ENCODE data around the gene ANHX.
"Not testable (repeated sequence)": the region's sequence is repeated elsewhere in the genome, so short reads cannot be mapped to it uniquely, and the experiment has no call there.

Gene ANHX

DNA sequence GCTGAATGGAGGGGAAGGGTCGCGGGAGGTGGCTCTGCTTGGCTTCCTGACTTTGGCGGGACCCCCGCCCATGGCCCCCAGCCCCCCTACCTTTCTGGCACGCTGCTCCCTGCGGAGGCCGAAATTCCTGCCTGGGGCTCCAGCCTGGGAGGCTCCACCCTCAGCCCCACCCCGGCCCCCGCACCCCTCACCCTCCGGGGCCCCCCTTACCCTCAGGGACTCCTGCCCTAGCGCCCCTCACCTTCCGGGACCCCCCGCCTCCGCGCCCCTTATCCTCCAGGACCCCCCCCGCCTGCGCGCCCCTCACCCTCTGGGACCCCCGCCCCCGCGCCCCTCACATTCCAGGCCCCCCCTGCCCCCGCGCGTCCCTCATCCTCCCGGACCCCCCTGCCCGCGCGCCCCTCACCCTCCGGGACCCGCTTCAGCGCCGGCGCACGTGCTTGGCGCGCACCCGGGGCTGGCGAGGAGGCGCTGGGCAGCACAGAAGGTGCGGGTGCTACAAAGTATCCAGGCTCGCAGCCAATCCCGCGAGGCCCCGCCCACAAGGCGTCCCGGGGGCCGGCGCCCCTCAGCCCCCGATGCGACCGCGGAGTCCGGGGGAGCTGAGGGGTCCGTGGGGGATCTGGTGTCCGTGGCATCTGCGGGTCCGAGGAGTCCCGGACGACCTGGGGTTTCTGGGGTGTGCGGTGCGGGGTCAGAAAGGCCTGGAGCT is at the start of gene ANHX:
Gene ANHX (minus strand): TSS at position 477 of the 712 bp plus-strand sequence. CDS start 1,521 bp downstream, outside the sequence.
- DNase-seq = no peak

DNA sequence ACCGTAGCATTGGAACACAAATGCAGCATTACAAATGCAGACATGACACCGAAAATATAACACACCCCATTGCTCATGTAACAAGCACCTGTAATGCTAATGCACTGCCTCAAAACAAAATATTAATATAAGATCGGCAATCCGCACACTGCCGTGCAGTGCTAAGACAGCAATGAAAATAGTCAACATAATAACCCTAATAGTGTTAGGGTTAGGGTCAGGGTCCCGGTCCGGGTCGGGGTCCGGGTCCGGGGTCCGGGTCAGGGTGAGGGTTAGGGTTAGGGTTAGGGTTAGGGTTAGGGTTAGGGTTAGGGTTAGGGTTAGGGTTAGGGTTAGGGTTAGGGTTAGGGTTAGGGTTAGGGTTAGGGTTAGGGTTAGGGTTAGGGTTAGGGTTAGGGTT is 29.0 kb upstream of the ANHX start:
- not testable (repeated sequence) for DNase-seq

DNA sequence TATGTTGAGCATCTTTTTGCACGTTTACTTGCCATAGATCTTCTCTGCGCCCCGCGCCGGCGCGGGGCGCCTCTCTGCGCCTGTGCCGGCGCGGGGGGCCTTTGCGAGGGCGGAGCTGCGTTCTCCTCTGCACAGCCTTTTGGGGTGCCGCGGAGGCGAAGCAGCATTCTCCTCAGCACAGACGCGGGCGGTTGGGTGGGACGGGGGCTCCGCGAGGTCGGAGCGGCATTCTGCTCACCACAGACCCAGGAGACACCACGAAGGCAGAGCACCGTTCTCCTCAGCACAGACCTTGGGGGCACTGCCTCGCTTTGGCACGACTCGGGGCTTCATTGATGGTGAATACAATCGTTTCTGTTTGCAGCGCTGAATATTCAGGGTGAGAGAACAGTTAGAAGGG is 28.5 kb upstream of the ANHX start:
- no peak for DNase-seq

DNA sequence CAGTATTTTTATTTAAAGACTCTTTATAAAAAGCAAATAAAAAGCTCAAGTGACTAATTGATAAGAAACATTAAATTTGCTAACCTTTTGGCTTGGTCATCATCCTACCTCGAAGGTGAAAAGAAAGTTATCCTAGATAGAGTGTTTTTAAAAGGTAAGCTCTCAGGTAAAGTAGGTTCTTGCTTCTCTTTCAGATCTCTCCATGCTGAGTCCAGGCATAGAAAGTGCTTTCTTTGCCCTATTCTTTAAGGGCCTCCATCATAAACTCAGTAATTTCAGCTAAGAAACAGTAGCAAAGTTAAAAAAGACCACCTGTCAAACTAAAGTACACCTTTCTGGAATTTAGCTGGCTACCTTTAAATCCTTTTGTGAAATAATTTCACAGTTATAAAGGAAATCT is 20.6 kb upstream of the ANHX start:
- DNase-seq = no peak

DNA sequence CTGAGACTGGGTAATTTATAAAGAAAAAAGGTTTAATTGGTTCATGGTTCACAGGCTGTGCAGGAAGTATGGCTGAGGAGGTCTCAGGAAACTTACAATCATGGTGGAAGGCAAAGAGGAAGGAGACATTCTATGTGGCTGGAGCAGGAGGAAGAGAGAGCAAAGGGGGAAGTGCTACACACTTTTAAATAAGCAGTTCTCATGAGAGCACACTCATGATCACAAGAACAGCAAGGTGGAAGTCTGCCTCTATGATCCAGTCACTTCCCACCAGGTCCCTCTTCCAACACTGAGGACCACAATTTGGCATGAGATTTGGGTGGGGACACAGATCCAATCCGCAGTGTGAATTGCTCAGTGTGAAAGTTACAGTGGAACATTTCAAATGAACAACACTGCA is 20.2 kb upstream of the ANHX start:
- not testable (repeated sequence) for DNase-seq

DNA sequence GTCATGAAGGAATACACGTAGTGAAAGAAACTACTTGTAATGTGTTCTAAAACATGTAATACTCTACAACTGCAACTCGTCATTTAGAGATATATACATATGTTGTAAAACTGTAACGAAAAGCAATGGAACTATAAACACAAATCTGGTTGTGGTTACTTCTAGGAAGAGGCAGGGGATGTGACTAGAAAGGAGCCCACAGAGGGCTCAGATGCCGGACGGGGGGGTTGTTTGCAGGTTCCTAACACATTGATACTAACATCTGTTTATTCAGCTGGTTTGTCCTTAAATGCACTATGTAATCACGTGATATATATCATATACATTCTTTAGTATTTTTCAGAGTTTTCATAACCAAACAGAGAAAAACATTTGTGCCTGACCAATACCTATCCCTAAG is 16.1 kb upstream of the ANHX start:
- no peak for DNase-seq

DNA sequence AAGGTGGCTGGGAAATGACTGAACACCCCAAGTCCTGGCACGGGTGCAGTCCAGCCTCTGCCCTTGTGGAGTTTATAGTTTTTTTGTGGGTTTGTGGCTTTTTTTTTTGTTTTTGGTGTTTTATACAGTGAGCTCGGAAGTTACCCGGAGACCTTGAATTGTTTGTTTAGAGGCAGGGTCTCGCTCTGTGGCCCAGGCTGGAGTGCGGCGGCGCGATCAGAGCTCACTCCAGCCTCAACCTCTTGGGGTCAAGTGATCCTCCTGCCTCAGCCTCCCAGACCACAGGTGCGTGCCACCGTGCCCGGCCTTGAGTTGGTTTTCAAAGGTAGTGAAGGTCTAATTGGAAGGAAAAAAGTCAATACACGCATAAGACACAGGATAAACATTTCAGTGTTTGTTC is 879 bp upstream of the ANHX start:
- DNase-seq = no peak

DNA sequence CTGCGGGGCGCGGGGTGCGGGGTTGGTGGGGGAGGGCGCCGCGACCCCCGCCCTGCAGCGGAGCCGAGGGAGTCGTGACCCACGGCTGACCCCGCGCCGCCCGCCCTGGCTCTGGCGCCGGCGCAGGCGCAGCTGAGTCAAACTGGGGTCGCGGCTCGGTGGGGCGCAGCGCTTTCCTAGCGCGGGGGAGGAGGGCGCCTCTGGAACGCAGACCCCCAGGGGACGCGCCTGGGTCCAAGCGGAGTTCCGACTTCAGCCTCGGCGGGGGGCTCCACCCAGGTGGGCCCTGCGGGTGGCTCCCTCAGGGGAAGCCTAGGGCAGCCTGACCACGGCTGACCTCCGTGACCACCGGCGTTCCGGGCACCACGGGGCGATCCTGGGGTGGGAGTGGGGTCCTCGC is 467 bp upstream of the ANHX start:
- DNase-seq = no peak

DNA sequence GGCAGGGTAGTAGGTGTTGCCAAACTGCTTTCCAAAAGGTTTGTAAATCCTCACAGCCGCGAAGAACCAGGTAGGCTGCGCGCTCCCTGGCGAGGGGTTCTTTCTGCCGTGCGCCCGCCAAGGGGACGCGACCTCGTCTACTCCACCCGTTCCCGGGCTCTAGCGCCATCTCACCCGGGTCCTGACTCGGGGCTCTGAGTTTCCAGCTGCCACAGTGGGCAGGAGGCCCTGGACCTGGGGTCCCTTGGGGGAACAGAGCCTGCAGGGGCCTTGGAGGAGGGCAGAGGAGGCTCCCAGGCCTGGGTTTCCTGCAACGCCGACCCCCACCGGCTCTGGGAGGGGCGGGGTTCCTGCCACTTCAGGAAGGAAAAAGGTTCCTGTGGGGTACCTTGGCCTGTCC is 706 bp downstream of the ANHX start:
- DNase-seq = no peak

DNA sequence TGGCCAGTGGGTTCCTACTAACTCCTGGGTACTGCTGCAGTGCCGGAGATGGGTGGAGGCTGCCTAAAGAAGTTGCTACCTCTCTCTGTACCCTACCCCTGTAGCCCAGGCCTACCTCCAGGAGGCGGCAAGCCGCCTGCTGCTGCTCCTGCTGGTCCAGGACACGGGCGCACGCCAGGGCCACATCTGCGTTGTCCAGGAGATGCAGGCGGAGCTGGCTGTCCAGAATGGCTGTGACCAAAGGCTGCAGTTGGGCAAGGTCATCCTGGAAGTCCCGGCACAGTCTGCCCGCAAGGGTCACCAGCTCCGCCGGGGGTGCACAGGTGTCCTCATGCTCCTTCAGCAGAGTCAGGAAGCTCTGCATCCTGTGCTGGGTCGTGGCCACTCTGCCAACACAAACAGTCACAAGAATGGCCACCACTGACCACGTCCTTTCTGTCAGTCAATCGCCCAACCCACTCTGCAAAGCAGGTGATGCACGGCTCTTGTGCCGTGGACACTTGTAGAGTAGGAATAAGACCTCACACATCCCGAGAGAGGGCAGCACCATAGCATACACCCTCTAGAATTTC is 1.6 kb downstream of the ANHX start:
- no peak for DNase-seq

DNA sequence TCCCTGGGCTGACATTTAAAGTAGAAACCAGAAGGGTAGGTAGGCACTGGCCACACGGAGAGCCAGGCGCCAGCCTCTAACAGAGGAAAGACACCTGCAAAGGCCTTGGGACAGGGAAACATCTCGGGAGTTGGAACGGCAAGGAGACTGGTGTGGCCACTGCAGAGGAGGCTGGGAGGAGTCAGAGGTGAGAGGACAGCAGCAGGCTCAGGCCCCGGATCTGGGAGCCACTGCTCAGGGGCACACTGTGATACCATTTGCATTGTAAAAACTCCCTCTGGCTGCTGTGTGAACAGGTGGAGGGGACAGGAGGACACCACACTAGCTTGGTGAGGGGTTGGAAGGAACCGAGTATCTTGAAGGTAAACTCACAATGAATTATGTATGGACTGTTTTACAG is 2.7 kb downstream of the ANHX start:
- no peak for DNase-seq

DNA sequence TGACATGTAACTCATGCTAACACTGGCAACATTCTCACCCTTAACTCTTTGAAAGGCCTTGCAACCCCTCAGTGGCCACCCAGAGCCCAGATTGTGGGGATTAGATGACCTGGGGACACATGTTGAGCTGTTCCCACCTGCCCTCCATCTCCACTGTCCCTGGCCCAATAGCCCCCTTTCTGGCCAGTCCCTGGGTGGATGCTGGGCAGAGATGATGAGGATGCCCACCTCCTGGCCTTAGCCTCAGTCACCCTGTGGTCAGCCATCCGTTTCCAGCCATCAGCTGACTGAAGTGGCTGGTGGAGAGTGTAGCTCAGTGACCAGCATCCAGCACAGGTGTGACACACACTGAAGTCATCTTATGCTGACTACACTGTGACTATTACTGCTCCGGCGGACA is 4.7 kb downstream of the ANHX start:
- no peak for DNase-seq

DNA sequence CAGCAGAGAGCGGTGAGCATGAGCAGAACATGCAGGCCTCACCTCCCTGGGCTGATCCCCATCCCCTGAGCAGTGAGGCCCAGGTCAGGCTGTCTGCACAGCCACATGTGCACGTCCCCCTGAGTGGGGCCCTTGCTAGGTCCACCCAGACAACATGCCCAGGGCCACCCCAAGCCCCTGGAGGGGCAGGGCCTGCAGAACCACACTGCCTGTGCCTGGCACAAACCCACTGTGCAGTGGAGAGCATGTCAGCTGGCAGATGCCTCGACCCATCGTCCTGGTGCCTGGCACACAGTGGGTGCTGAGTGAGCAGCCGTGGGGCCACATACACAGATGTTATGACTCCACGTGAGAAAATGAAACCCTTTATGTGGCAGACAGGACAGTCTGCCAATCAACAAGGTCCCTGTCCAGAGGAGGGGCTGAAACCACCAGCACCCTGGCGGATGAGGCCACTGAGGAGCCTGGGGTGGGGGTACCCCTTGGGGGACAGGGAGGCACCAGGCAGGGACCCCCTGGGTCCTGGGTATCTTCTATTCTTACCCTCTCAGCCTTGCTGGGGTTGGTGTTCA is 8.3 kb downstream of the ANHX start:
- no peak for DNase-seq

DNA sequence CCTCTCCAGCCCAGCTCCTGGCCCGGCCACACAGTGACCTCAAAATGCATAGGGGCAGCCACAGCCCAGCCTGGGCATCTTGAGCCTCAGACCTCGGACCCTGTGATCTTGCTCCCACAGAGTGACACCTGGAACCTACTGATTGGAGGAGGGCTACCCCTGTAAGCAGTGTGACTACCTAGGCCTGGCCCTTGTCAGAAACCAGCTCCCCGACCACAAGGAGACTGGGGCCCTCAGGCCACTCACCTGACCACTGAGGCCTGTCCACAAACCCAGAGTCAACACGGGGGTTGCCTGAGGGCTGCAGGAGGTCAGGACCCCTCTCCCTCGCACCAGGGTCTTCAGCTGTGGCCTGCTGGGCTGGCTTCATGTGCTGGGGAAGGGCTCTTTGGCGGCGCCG is 9.0 kb downstream of the ANHX start:
- DNase-seq = no peak

DNA sequence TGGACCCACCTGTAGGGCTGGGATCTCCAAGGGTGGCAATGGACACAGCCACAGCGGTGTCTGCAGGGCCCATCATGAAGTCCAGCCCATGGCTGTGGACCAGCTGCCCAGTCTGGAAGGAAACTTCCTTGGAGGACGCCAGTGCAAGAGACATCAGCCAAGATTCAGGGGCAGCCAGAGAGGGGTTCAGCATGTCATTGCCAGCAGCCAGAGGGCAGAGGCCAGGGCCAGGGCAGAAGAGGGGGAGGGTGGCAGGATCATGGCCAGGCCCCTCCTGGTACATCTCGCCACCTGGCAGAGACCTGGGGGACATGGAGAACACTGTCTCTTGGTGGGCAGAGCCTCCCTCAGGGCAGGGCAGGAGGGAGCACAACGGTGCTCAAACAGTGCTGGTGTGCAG is 10.2 kb downstream of the ANHX start:
- DNase-seq = no peak

DNA sequence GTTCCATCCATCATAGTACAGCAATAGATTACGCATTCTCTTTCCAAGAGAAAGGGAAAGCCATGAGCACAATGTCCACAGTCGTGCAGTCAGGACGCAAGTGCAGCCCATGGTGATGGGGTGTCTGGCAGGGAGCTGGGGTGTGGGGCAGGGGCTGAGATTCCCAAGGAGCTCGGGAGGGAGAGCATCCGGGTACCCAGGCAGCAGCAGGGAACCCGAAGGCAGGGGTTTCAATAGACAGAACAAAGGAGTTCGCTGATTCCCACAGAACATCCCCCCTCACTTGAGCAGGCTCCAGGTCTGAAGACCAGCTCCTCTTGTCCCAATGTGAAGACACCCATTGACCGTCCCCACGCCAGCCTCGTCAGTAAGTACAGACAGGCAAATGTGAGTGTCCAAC is 13.5 kb downstream of the ANHX start:
- no peak for DNase-seq

DNA sequence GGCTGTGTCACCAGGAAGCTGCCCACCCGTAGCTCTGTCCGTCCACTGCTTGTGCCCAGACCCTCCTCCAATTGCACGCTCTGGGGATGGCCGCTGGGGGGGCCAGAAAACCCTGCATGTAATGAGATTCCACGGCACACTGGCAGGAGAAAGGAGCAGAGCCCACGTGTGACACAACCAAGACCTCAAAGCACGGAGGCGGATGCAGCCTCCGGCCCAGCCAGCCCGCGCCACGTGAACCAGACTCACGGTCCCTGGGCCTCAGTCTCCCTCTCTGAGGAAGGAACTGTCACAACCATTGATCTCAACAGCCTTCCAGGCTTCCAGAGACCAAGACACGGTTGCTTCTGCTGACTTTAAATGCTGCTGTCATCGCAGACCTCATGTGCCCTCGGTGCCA is 14.4 kb downstream of the ANHX start:
- DNase-seq = no peak

DNA sequence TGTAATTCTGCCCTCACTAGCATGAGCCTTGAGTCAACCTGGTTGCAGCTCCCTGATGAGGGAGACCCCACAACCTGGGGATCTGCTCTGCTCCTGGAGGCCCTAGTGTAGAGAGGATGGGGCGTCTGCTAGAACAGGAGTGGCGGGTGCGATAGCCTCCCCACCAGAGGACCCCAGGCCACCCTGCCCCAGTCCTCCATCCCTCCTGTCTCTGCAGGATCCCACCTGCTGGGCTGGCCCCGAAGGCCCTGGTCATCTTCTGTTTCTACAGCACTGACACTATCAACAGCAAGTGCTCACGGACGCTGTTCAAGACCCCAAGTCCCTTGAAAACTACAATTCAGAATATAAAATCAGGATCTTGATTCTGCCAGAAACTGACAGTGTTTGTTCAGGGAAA is 15.2 kb downstream of the ANHX start:
- no peak for DNase-seq

DNA sequence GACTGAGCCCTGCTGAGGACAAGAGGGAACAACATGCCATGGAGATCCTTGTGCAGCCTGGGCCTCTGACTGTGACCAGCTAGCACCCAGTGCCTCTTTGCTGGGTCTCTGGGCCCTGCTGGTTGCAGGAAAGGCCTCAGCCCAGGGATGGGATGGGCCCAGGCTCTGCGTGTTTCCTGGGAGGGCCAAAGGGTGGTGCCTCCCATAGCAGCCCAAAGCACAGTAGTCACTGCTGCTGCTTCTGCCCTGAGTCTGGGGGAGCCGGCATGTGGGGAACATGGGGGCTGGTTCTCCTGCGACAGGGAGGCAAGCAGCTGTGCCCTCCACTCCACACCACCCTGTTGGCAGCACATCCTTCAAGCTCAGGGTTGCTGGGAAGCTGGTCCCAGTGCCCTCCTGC is 18.5 kb downstream of the ANHX start:
- DNase-seq = no peak

DNA sequence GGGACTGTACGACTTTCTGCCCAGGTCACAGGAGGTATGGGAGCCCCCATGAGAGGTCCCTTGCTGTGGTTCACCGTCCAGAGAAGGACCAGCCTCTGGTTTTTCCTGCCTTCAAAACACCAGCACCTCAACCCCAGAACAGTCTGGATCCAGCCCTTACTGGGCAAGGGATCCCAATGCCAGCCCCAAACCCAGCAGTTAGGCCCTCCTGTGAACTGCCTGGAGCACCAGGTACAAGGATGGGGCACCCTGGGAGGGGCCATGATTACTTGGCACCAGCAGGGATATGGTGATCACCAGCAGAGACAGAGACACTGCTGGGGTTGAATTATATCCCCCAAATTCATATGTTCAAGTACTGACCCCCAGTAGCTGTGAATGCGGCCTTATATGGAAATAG is 20.0 kb downstream of the ANHX start:
- DNase-seq = no peak

DNA sequence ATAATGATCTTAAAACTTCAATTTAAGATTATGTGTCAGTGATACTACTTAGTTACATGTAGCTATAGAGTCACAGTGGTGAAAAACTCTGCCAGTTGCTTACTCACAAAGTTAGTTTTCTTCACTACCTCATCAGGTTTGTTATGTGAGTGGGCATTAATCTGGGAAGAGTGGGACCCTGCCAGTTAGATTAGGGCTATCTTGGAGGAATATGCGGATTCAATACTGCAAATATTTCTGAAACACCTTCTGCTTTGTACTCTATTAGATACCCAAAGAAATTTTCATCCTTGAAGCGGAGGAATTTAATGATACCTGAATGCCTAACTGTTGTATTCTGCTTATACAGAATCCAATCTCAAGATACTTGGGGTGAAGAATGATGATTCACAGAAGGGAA is 29.3 kb downstream of the ANHX start:
- DNase-seq = no peak

DNA sequence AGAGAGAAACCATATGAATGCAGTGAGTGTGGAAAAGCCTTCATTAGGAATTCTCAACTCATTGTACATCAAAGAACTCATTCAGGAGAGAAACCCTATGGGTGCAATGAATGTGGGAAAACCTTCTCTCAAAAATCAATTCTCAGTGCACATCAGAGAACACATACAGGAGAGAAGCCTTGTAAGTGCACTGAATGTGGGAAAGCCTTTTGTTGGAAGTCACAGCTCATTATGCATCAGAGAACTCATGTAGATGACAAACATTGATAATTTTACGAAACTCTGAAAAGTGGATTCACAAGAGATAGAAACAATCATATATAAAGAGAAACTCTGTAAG is 31.4 kb downstream of the ANHX start:
- no peak for DNase-seq

DNA sequence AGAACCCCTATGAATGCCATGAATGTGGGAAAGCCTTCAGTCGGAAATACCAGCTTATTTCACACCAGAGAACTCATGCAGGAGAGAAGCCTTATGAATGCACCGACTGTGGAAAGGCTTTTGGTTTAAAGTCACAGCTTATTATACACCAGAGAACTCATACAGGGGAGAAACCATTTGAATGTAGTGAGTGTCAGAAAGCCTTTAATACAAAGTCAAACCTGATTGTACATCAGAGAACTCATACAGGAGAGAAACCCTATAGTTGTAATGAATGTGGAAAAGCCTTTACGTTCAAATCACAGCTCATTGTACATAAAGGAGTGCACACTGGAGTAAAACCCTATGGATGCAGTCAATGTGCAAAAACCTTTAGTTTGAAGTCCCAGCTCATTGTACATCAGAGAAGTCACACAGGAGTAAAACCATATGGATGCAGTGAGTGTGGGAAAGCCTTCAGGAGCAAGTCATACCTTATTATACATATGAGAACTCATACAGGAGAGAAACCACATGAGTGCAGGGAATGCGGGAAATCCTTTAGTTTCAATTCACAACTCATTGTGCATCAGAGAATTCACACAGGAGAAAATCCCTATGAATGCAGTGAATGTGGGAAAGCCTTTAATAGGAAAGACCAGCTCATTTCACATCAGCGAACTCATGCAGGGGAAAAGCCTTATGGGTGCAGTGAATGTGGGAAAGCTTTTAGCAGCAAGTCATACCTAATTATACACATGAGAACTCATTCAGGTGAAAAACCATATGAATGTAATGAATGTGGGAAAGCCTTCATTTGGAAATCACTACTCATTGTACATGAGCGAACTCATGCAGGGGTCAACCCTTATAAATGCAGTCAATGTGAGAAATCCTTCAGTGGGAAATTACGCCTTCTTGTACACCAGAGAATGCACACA is 32.1 kb downstream of the ANHX start:
- no peak for DNase-seq
